HEK293 (cell line): ENCODE data around the gene KIF17.

Experiments
- AEBP2 ChIP-seq: fragments of 450-650 bp; formaldehyde crosslinking; IDR thresholded peaks from 2 replicates; pipeline ENCODE4 v1.5.1; 2016; ENCODE audit warnings: missing biosample characterization, missing genetic modification characterization, borderline replicate concordance
- HOXA7 ChIP-seq: sonication (generic); formaldehyde crosslinking; IDR thresholded peaks from 2 replicates; pipeline ENCODE4 v1.8.1; 2022; ENCODE audit warnings: missing genetic modification reagents, borderline replicate concordance
- HOXC10 ChIP-seq: sonication (generic); formaldehyde crosslinking; IDR thresholded peaks from 2 replicates; pipeline ENCODE4 v1.8.1; 2023; ENCODE audit warnings: mild to moderate bottlenecking, missing genetic modification reagents
- KLF1 ChIP-seq: fragments of 450-650 bp; formaldehyde crosslinking; IDR thresholded peaks from 2 replicates; pipeline ENCODE4 v1.5.1; 2016; ENCODE audit warnings: missing biosample characterization, missing genetic modification characterization
- OSR2 ChIP-seq: fragments of 450-650 bp; formaldehyde crosslinking; IDR thresholded peaks from 2 replicates; pipeline ENCODE4 v1.5.1; 2016; ENCODE audit warnings: missing biosample characterization, missing genetic modification characterization
- PRDM1 ChIP-seq: fragments of 450-650 bp; formaldehyde crosslinking; IDR thresholded peaks from 2 replicates; pipeline ENCODE4; 2016; ENCODE audit warnings: missing biosample characterization, missing genetic modification characterization
- PRDM6 ChIP-seq: fragments of 450-650 bp; formaldehyde crosslinking; IDR thresholded peaks from 2 replicates; pipeline ENCODE4 v1.5.1; 2017; ENCODE audit warnings: missing biosample characterization, missing genetic modification characterization
- SP2 ChIP-seq: fragments of 450-650 bp; formaldehyde crosslinking; IDR thresholded peaks from 2 replicates; pipeline ENCODE4 v1.5.1; 2016; ENCODE audit warnings: missing biosample characterization, missing genetic modification characterization
- ZBTB17 ChIP-seq: fragments of 450-650 bp; formaldehyde crosslinking; IDR thresholded peaks from 2 replicates; pipeline ENCODE4 v1.5.1; 2016; ENCODE audit warnings: missing biosample characterization, missing genetic modification characterization
- ZBTB48 ChIP-seq: fragments of 450-650 bp; formaldehyde crosslinking; IDR thresholded peaks from 2 replicates; pipeline ENCODE4 v1.5.1; 2016; ENCODE audit warnings: missing biosample characterization, missing genetic modification characterization
- ZFP37 ChIP-seq: fragments of 450-650 bp; formaldehyde crosslinking; IDR thresholded peaks from 2 replicates; pipeline ENCODE4 v1.5.1; 2016; ENCODE audit warnings: missing biosample characterization, missing genetic modification characterization
- ZIC2 ChIP-seq: fragments of 450-650 bp; formaldehyde crosslinking; IDR thresholded peaks from 2 replicates; pipeline ENCODE4 v1.5.1; 2016; ENCODE audit warnings: missing biosample characterization, missing genetic modification characterization
- ZNF184 ChIP-seq: fragments of 450-650 bp; IDR thresholded peaks from 2 replicates; pipeline ENCODE4 v1.5.1; 2018; ENCODE audit warnings: missing biosample characterization, mild to moderate bottlenecking, missing genetic modification characterization
- ZNF19 ChIP-seq: fragments of 450-650 bp; formaldehyde crosslinking; IDR thresholded peaks from 2 replicates; pipeline ENCODE4; 2016; ENCODE audit warnings: missing biosample characterization, missing genetic modification characterization, low read depth
- ZNF223 ChIP-seq: fragments of 450-650 bp; formaldehyde crosslinking; IDR thresholded peaks from 2 replicates; pipeline ENCODE4 v1.5.1; 2016; ENCODE audit warnings: missing biosample characterization, missing genetic modification characterization
- ZNF26 ChIP-seq: fragments of 450-650 bp; formaldehyde crosslinking; IDR thresholded peaks from 2 replicates; pipeline ENCODE4 v1.5.1; 2016; ENCODE audit warnings: missing biosample characterization, missing genetic modification characterization
- ZNF266 ChIP-seq: fragments of 450-650 bp; formaldehyde crosslinking; IDR thresholded peaks from 2 replicates; pipeline ENCODE4 v1.5.1; 2016; ENCODE audit warnings: missing biosample characterization, missing genetic modification characterization, low read depth
- ZNF324 ChIP-seq: fragments of 450-650 bp; formaldehyde crosslinking; IDR thresholded peaks from 2 replicates; pipeline ENCODE4 v1.5.1; 2016; ENCODE audit warnings: missing biosample characterization, missing genetic modification characterization
- ZNF366 ChIP-seq: fragments of 450-650 bp; formaldehyde crosslinking; conservative IDR thresholded peaks from 2 replicates; pipeline ENCODE4 v1.5.1; 2016; ENCODE audit warnings: missing biosample characterization, missing genetic modification characterization
- ZNF426 ChIP-seq: fragments of 450-650 bp; formaldehyde crosslinking; IDR thresholded peaks from 2 replicates; pipeline ENCODE4 v1.5.1; 2017; ENCODE audit warnings: missing biosample characterization, missing genetic modification characterization, mild to moderate bottlenecking, inconsistent platforms, moderate library complexity
- ZNF48 ChIP-seq: fragments of 450-650 bp; formaldehyde crosslinking; IDR thresholded peaks from 2 replicates; pipeline ENCODE4 v1.5.1; 2016; ENCODE audit warnings: missing biosample characterization, missing genetic modification characterization
- ZNF548 ChIP-seq: fragments of 450-650 bp; formaldehyde crosslinking; IDR thresholded peaks from 2 replicates; pipeline ENCODE4 v1.5.1; 2016; ENCODE audit warnings: missing biosample characterization, missing genetic modification characterization
- ZNF549 ChIP-seq: fragments of 450-650 bp; IDR thresholded peaks from 2 replicates; pipeline ENCODE4 v1.5.1; 2018; ENCODE audit warnings: missing biosample characterization, missing genetic modification characterization, mild to moderate bottlenecking, inconsistent platforms, moderate library complexity
- ZNF558 ChIP-seq: fragments of 450-650 bp; formaldehyde crosslinking; IDR thresholded peaks from 2 replicates; pipeline ENCODE4 v1.5.1; 2016; ENCODE audit warnings: missing biosample characterization, missing genetic modification characterization
- ZNF580 ChIP-seq: fragments of 450-650 bp; formaldehyde crosslinking; IDR thresholded peaks from 2 replicates; pipeline ENCODE4 v1.5.1; 2016; ENCODE audit warnings: missing biosample characterization, missing genetic modification characterization
- ZNF658 ChIP-seq: fragments of 450-650 bp; formaldehyde crosslinking; IDR thresholded peaks from 2 replicates; pipeline ENCODE4; 2016; ENCODE audit warnings: missing biosample characterization, missing genetic modification characterization
- ZNF670 ChIP-seq: fragments of 450-650 bp; formaldehyde crosslinking; IDR thresholded peaks from 2 replicates; pipeline ENCODE4 v1.5.1; 2016; ENCODE audit warnings: missing biosample characterization, missing genetic modification characterization, low read depth
- ZNF677 ChIP-seq: fragments of 450-650 bp; IDR thresholded peaks from 2 replicates; pipeline ENCODE4 v1.5.0; 2018; ENCODE audit warnings: missing biosample characterization, mild to moderate bottlenecking, missing genetic modification characterization, moderate library complexity
- ZNF701 ChIP-seq: fragments of 450-650 bp; formaldehyde crosslinking; IDR thresholded peaks from 2 replicates; pipeline ENCODE4 v1.5.1; 2016; ENCODE audit warnings: missing biosample characterization, missing genetic modification characterization
- ZNF792 ChIP-seq: fragments of 450-650 bp; formaldehyde crosslinking; IDR thresholded peaks from 2 replicates; pipeline ENCODE4 v1.5.1; 2016; ENCODE audit warnings: missing biosample characterization, missing genetic modification characterization
- ZNF830 ChIP-seq: fragments of 450-650 bp; IDR thresholded peaks from 2 replicates; pipeline ENCODE4 v1.5.0; 2018; ENCODE audit warnings: missing biosample characterization, missing genetic modification characterization, low read depth, mild to moderate bottlenecking, moderate library complexity
- ZNF837 ChIP-seq: fragments of 450-650 bp; formaldehyde crosslinking; IDR thresholded peaks from 2 replicates; pipeline ENCODE4 v1.5.1; 2016; ENCODE audit warnings: missing biosample characterization, missing genetic modification characterization
- ZNF843 ChIP-seq: fragments of 450-650 bp; formaldehyde crosslinking; IDR thresholded peaks from 2 replicates; pipeline ENCODE4 v1.5.1; 2016; ENCODE audit warnings: missing biosample characterization, missing genetic modification characterization
- ZSCAN23 ChIP-seq: fragments of 450-650 bp; formaldehyde crosslinking; IDR thresholded peaks from 2 replicates; pipeline ENCODE4 v1.5.1; 2016; ENCODE audit warnings: missing biosample characterization, missing genetic modification characterization
- ZSCAN5A ChIP-seq: fragments of 450-650 bp; formaldehyde crosslinking; IDR thresholded peaks from 2 replicates; pipeline ENCODE4 v1.5.1; 2016; ENCODE audit warnings: missing biosample characterization, missing genetic modification characterization

KIF17 gene

GRCh38 chr1:20661207-20662109, 56.3 kb downstream of the KIF17 start, which contains the start of gene DDOST (continued):
- TF ChIP-seq ZNF658 (no peak), ZNF366 (tag by site-specific recombination) (no peak), ZNF548 (tag by site-specific recombination) (no peak), ZBTB17 (tag by site-specific recombination) (no peak), PRDM1 (tag by site-specific recombination) (no peak), HOXA7 (no peak), ZNF426 (no peak), ZNF830 (tag by site-specific recombination) (no peak), ZNF266 (tag by site-specific recombination) (no peak), ZNF558 (tag by site-specific recombination) (no peak), OSR2 (0 out of 2 replicates have a peak, but pooled peaks have one; percentile 35), ZNF843 (no peak; the same call in 1 of the 2 replicates), KLF1 (tag by site-specific recombination) (no peak), SP2 (tag by site-specific recombination) (peak; percentile 100), ZNF677 (tag by site-specific recombination) (no peak), ZNF324 (no peak), ZSCAN23 (tag by site-specific recombination) (no peak), ZNF19 (tag by site-specific recombination) (no peak), ZIC2 (tag by site-specific recombination) (peak; percentile 54), ZNF670 (tag by site-specific recombination) (no peak), AEBP2 (tag by site-specific recombination) (no peak), ZNF549 (no peak), ZNF580 (tag by site-specific recombination) (0 out of 2 replicates have a peak, but pooled peaks have one; percentile 73), HOXC10 (no peak), ZBTB48 (tag by site-specific recombination) (peak; percentile 69; the same call in 1 of the 2 replicates), ZSCAN5A (tag by site-specific recombination) (no peak), ZNF792 (no peak), ZNF701 (tag by site-specific recombination) (no peak), ZNF837 (tag by site-specific recombination) (no peak), ZFP37 (tag by site-specific recombination) (no peak), ZNF48 (tag by site-specific recombination) (no peak), ZNF223 (tag by site-specific recombination) (no peak), ZNF184 (tag by site-specific recombination) (no peak), ZNF26 (tag by site-specific recombination) (no peak), PRDM6 (tag by site-specific recombination) (no peak)
